HL-60 (cell line): ENCODE data around the gene SPATA13.

Source experiments
- GABPA ChIP-seq: IDR thresholded peaks from 2 replicates; pipeline ENCODE4 v1.6.1; 2012; ENCODE audit warnings: low read depth
- POLR2AphosphoS5 ChIP-seq: IDR thresholded peaks from 2 replicates; pipeline ENCODE4 v1.6.1; 2012; ENCODE audit warnings: low read depth
- REST ChIP-seq: IDR thresholded peaks from 2 replicates; pipeline ENCODE4 v1.6.1; 2012; ENCODE audit warnings: low read depth; ENCODE audit not compliant: insufficient replicate concordance
- TF ChIP-seq, protein P1 (sequence below): IDR thresholded peaks from one replicate; pipeline ENCODE4 v1.5.1; 2011; ENCODE audit warnings: low read length, control low read depth, inconsistent platforms; ENCODE audit not compliant: insufficient read depth

DNA sequence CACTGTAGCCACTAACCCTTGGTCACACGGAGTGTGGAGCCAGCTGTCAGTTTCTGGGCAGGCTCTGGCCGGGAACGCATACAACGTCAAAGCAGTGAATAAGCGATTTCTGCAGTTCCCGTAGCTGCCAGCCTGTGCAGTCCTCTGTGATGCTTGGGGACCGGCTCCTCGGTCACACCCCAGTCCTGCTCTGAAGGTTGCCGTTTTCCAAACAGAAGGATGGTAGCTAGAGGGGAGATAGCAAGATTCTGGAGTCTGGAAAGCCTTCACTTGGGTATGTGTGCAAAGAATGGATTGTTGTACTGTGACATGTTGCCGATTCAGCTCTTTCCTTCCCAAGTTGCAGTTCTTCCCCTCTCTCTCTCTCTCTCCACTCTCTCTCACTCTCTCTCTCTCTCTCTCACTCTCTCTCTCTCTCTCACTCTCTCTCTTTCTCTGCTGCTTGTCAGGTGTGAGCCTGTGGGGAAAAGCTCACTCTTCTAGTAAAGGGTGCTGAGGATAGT, 110.2 kb downstream of the SPATA13 start:
- TF ChIP-seq GABPA (no peak), REST (no peak), POLR2AphosphoS5 (no peak)
- TF ChIP-seq, protein P1, sequence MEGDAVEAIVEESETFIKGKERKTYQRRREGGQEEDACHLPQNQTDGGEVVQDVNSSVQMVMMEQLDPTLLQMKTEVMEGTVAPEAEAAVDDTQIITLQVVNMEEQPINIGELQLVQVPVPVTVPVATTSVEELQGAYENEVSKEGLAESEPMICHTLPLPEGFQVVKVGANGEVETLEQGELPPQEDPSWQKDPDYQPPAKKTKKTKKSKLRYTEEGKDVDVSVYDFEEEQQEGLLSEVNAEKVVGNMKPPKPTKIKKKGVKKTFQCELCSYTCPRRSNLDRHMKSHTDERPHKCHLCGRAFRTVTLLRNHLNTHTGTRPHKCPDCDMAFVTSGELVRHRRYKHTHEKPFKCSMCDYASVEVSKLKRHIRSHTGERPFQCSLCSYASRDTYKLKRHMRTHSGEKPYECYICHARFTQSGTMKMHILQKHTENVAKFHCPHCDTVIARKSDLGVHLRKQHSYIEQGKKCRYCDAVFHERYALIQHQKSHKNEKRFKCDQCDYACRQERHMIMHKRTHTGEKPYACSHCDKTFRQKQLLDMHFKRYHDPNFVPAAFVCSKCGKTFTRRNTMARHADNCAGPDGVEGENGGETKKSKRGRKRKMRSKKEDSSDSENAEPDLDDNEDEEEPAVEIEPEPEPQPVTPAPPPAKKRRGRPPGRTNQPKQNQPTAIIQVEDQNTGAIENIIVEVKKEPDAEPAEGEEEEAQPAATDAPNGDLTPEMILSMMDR: no peak
